ENCODE measurements around the gene CD200R1L.
A peak's percentile ranks its signal among the peaks of the same experiment; 100 is the strongest.

CD200R1L gene

DNA sequence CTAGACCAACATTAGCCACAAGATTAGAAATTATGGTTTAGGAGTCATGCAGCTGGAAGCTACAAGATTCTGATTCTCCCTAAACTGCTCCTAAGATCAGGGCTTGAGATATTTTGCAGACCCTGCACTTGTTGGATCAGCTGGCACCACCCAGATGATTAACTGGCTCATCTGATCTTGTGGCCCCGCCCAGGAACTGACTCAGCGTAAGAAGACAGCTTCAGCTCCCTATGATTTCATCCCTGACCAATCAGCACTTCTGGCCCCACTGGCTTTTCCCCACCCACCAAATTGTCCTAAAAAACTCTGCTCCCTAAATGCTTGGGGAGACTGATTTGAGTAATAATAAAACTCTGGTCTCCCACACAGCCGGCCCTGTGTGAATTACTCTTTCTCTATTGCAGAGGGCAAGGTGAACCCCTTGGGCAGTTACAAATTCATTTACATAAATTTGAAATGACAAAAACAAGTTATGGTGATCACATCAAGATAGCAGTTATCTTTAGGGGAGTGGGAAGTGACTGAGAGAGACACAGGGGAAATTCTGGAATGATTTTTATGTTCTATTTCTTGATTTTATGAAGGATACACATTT is 76.5 kb downstream of the CD200R1L start:
- Histone ChIP-seq H3K27ac (ENCODE audit: low read depth, low read length) (no peak overlapping the region), H2AK5ac (ENCODE audit: low read length) (no peak overlapping the region)
- WGBS (ENCODE audit: extremely low coverage, insufficient coverage, low lambda C conversion rate) = no CpG with 5 or more reads among the region's 3 CpGs

GRCh38 chr3:112769286-112769978 is 77.2 kb downstream of the CD200R1L start:
- Histone ChIP-seq H3K27me3 (ENCODE audit: insufficient read depth, low read length, poor library complexity) (no peaks in the 10 kb centered on the region), H3K56ac (ENCODE audit: low read length) (no peak overlapping the region), H3K9ac (ENCODE audit: low read length) (no peak overlapping the region), H3K4me1 (ENCODE audit: control insufficient read depth, low read depth, low read length) (no peaks in the 10 kb centered on the region), H3K18ac (ENCODE audit: low read length) (no peak overlapping the region), H2BK15ac (replicated peaks; ENCODE audit: low read depth) (no peak overlapping the region), H4K5ac (ENCODE audit: low read length) (no peak overlapping the region), H3K79me2 (ENCODE audit: control insufficient read depth, insufficient read depth, low read length) (no peaks in the 10 kb centered on the region), H3K23ac (ENCODE audit: low read length) (no peak overlapping the region), H3K79me1 (ENCODE audit: low read length) (no peaks in the 10 kb centered on the region), H3K4ac (ENCODE audit: low read depth, low read length) (no peak overlapping the region), H2BK5ac (ENCODE audit: low read length) (no peak overlapping the region), H4K8ac (ENCODE audit: low read depth, low read length) (no peak overlapping the region), H2BK120ac (ENCODE audit: low read depth, low read length) (no peak overlapping the region), H3K4me3 (ENCODE audit: low read length) (no peak overlapping the region), H2AK5ac (ENCODE audit: low read length) (no peak overlapping the region), H3K36me3 (ENCODE audit: control insufficient read depth, insufficient read depth, low read length) (no peaks in the 10 kb centered on the region), H3K4me2 (ENCODE audit: low read length) (no peak overlapping the region), H3K27ac (ENCODE audit: low read depth, low read length) (no peak overlapping the region)
- no peak for DNase-seq
- no CpG with 5 or more reads among the region's 1 CpG for WGBS (ENCODE audit: extremely low coverage, insufficient coverage, low lambda C conversion rate)

More for the DNA sequence above, 76.5 kb downstream of the CD200R1L start:
- peak; percentile 66 for DNase-seq
- H3K4me1 ChIP-seq (ENCODE audit: control insufficient read depth, low read depth, low read length) = no peaks in the 10 kb centered on the region
- H3K9ac ChIP-seq (ENCODE audit: low read length) = no peak overlapping the region
- H3K4me3 ChIP-seq (ENCODE audit: low read length) = no peak overlapping the region
- H2BK120ac ChIP-seq (ENCODE audit: low read depth, low read length) = no peak overlapping the region
- H3K27me3 ChIP-seq (ENCODE audit: insufficient read depth, low read length, poor library complexity) = no peaks in the 10 kb centered on the region
- H4K8ac ChIP-seq (ENCODE audit: low read depth, low read length) = no peak overlapping the region
- H3K18ac ChIP-seq (ENCODE audit: low read length) = peak overlapping the region; percentile 51
- H3K4me2 ChIP-seq (ENCODE audit: low read length) = no peak overlapping the region
- no peaks in the 10 kb centered on the region for H3K36me3 ChIP-seq (ENCODE audit: control insufficient read depth, insufficient read depth, low read length)
- no peaks in the 10 kb centered on the region for H3K79me1 ChIP-seq (ENCODE audit: low read length)
- no peak overlapping the region for H3K23ac ChIP-seq (ENCODE audit: low read length)
- H3K4ac ChIP-seq (ENCODE audit: low read depth, low read length) = no peak overlapping the region
- H3K79me2 ChIP-seq (ENCODE audit: control insufficient read depth, insufficient read depth, low read length) = no peaks in the 10 kb centered on the region
- H2BK5ac ChIP-seq (ENCODE audit: low read length) = no peak overlapping the region
- H2BK15ac ChIP-seq (replicated peaks; ENCODE audit: low read depth) = no peak overlapping the region
- no peak overlapping the region for H3K56ac ChIP-seq (ENCODE audit: low read length)
- no peak overlapping the region for H4K5ac ChIP-seq (ENCODE audit: low read length)

- Histone ChIP-seq H3K4me1 (ENCODE audit: control insufficient read depth, low read depth, low read length) (no peaks in the 10 kb centered on the region), H2AK5ac (ENCODE audit: low read length) (no peak overlapping the region), H3K36me3 (ENCODE audit: control insufficient read depth, insufficient read depth, low read length) (no peaks in the 10 kb centered on the region), H4K5ac (ENCODE audit: low read length) (no peak overlapping the region), H2BK120ac (ENCODE audit: low read depth, low read length) (no peak overlapping the region), H3K23ac (ENCODE audit: low read length) (no peak overlapping the region), H2BK5ac (ENCODE audit: low read length) (no peak overlapping the region), H3K4ac (ENCODE audit: low read depth, low read length) (no peak overlapping the region), H3K56ac (ENCODE audit: low read length) (no peak overlapping the region), H3K79me2 (ENCODE audit: control insufficient read depth, insufficient read depth, low read length) (no peaks in the 10 kb centered on the region), H3K4me2 (ENCODE audit: low read length) (no peak overlapping the region), H3K79me1 (ENCODE audit: low read length) (no peaks in the 10 kb centered on the region), H3K27ac (ENCODE audit: low read depth, low read length) (no peak overlapping the region), H4K8ac (ENCODE audit: low read depth, low read length) (no peak overlapping the region), H3K4me3 (ENCODE audit: low read length) (no peak overlapping the region), H3K9ac (ENCODE audit: low read length) (no peak overlapping the region), H2BK15ac (replicated peaks; ENCODE audit: low read depth) (no peak overlapping the region), H3K18ac (ENCODE audit: low read length) (no peak overlapping the region), H3K27me3 (ENCODE audit: insufficient read depth, low read length, poor library complexity) (no peaks in the 10 kb centered on the region)
- DNase-seq = no peak
- no CpG with 5 or more reads among the region's 2 CpGs for WGBS (ENCODE audit: extremely low coverage, insufficient coverage, low lambda C conversion rate)
These were observed 78.9 kb downstream of the CD200R1L start for GRCh38 chr3:112767777-112768176.

DNA sequence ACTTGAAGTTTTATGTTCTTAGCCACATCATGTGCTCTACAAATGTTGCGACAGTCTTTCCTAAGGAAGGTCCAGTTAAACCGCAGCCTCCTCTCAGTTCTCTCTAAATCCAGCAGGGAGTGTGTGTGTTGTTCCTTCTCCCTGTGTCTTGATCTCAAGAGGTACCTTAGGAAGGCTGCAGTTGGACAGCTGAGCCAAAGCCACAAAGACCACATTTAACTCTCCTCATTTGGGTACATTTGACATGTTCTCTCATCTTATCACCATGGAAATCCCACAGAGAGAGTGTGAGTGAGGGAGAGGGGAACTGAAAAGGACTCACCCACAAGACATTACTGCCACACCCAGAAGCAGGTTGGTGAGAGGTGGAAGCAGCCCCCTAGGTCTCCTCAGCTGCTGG is 79.5 kb downstream of the CD200R1L start:
- Histone ChIP-seq H2AK5ac (ENCODE audit: low read length) (no peak overlapping the region), H3K79me2 (ENCODE audit: control insufficient read depth, insufficient read depth, low read length) (no peaks in the 10 kb centered on the region), H3K56ac (ENCODE audit: low read length) (no peak overlapping the region), H3K23ac (ENCODE audit: low read length) (no peak overlapping the region), H3K79me1 (ENCODE audit: low read length) (no peaks in the 10 kb centered on the region), H4K8ac (ENCODE audit: low read depth, low read length) (no peak overlapping the region), H3K27me3 (ENCODE audit: insufficient read depth, low read length, poor library complexity) (no peaks in the 10 kb centered on the region), H3K4me1 (ENCODE audit: control insufficient read depth, low read depth, low read length) (no peaks in the 10 kb centered on the region), H4K5ac (ENCODE audit: low read length) (no peak overlapping the region), H3K27ac (ENCODE audit: low read depth, low read length) (no peak overlapping the region), H3K4me2 (ENCODE audit: low read length) (no peak overlapping the region), H3K36me3 (ENCODE audit: control insufficient read depth, insufficient read depth, low read length) (no peaks in the 10 kb centered on the region), H3K4ac (ENCODE audit: low read depth, low read length) (no peak overlapping the region), H3K18ac (ENCODE audit: low read length) (no peak overlapping the region), H2BK120ac (ENCODE audit: low read depth, low read length) (no peak overlapping the region), H3K9ac (ENCODE audit: low read length) (no peak overlapping the region), H3K4me3 (ENCODE audit: low read length) (no peak overlapping the region), H2BK15ac (replicated peaks; ENCODE audit: low read depth) (no peak overlapping the region), H2BK5ac (ENCODE audit: low read length) (no peak overlapping the region)
- no CpG with 5 or more reads among the region's 2 CpGs for WGBS (ENCODE audit: extremely low coverage, insufficient coverage, low lambda C conversion rate)
- no peak for DNase-seq

All from mesendoderm (in vitro differentiated cells).